Stimulated activated CD4-positive, alpha-beta T cell treated with anti-CD3 and anti-CD28 coated beads, Interleukin-1b, Interleukin-23, amount 100 ng/mL, for 24 hours (primary cell): Measurements from ENCODE around the gene COL23A1.

Experiments
- DNase-seq, 4 experiments: peaks; one replicate each; pipeline ENCODE4 v3.0.0-alpha.2; 2020; ENCODE audit warnings: low read depth in 4 of 4, low spot score in 1 of 4

COL23A1 gene

GRCh38 chr5:178478370-178478769, 111.8 kb downstream of the COL23A1 start:
- no peak for DNase-seq

- DNase-seq, result no peak
Observed at GRCh38 chr5:178477802-178478201, 112.4 kb downstream of the COL23A1 start.

GRCh38 chr5:178476972-178477754, 113.0 kb downstream of the COL23A1 start:
- no peak for DNase-seq

- DNase-seq, result no peak
Observed at GRCh38 chr5:178476531-178476930, 113.7 kb downstream of the COL23A1 start.

- DNase-seq, result no peak
Observed at GRCh38 chr5:178475422-178475821, 114.8 kb downstream of the COL23A1 start.

GRCh38 chr5:178474562-178475184, 115.5 kb downstream of the COL23A1 start:
- DNase-seq, result no peak

- DNase-seq, result no peak
Observed at GRCh38 chr5:178473854-178474253, 116.3 kb downstream of the COL23A1 start.

GRCh38 chr5:178472138-178472537, 118.1 kb downstream of the COL23A1 start:
- no peak for DNase-seq

GRCh38 chr5:178471711-178472110, 118.5 kb downstream of the COL23A1 start:
- no peak for DNase-seq

GRCh38 chr5:178470760-178471025, 119.5 kb downstream of the COL23A1 start:
- no peak for DNase-seq

GRCh38 chr5:178469975-178470759, 120.0 kb downstream of the COL23A1 start:
- DNase-seq, result no peak

- DNase-seq, result no peak
Observed at GRCh38 chr5:178469011-178469974, 120.9 kb downstream of the COL23A1 start.

- DNase-seq, result no peak
Observed at GRCh38 chr5:178468196-178468685, 122.0 kb downstream of the COL23A1 start.

GRCh38 chr5:178467568-178468195, 122.5 kb downstream of the COL23A1 start:
- DNase-seq, result no peak

- DNase-seq, result no peak
Observed at GRCh38 chr5:178467205-178467567, 123.0 kb downstream of the COL23A1 start.

GRCh38 chr5:178466342-178466741, 123.9 kb downstream of the COL23A1 start:
- no peak for DNase-seq

- no peak for DNase-seq
Observed at GRCh38 chr5:178465861-178466288, 124.3 kb downstream of the COL23A1 start.

- no peak for DNase-seq
Observed at GRCh38 chr5:178465228-178465860, 124.8 kb downstream of the COL23A1 start.

- DNase-seq, result no peak
Observed at GRCh38 chr5:178464431-178465048, 125.7 kb downstream of the COL23A1 start.
